ENCODE measurements around the gene PMAIP1. TPM values are rescaled to one million over a fixed set of nuclear protein-coding genes. Genes with fewer than 3 reads are reported as not detected.

PMAIP1 gene
- total RNA-seq, 1 donor from 2014 or later, result 12.6 TPM

- Mint-ChIP-seq H3K4me1 (ENCODE audit: low read depth, unreplicated experiment) (peaks cover 6% of the 10 kb centered on the region), H3K27ac (ENCODE audit: unreplicated experiment) (no peak overlapping the region), H3K4me3 (ENCODE audit: unreplicated experiment) (no peak overlapping the region), H3K27me3 (ENCODE audit: unreplicated experiment) (peaks cover 6% of the 10 kb centered on the region), H3K36me3 (ENCODE audit: unreplicated experiment) (no peaks in the 10 kb centered on the region), H3K9me3 (ENCODE audit: unreplicated experiment) (peaks cover 2% of the 10 kb centered on the region)
- TF ChIP-seq CTCF (IDR thresholded peaks at IDR 0.05; ENCODE audit: partially characterized antibody, unreplicated experiment), result no peak
- DNase-seq, result no peak
These were observed 3.3 kb downstream of the PMAIP1 start for GRCh38 chr18:59902993-59903610.

- Mint-ChIP-seq H3K4me3 (ENCODE audit: unreplicated experiment) (no peak overlapping the region), H3K4me1 (ENCODE audit: low read depth, unreplicated experiment) (peaks cover 6% of the 10 kb centered on the region), H3K9me3 (ENCODE audit: unreplicated experiment) (peaks cover 2% of the 10 kb centered on the region), H3K36me3 (ENCODE audit: unreplicated experiment) (no peaks in the 10 kb centered on the region), H3K27me3 (ENCODE audit: unreplicated experiment) (peaks cover 5% of the 10 kb centered on the region), H3K27ac (ENCODE audit: unreplicated experiment) (no peak overlapping the region)
- no peak for TF ChIP-seq CTCF (IDR thresholded peaks at IDR 0.05; ENCODE audit: partially characterized antibody, unreplicated experiment)
- no peak for DNase-seq
These were observed 4.3 kb downstream of the PMAIP1 start for GRCh38 chr18:59904011-59904601.

- DNase-seq, result no peak
- no peak for TF ChIP-seq CTCF (IDR thresholded peaks at IDR 0.05; ENCODE audit: partially characterized antibody, unreplicated experiment)
- H3K4me1 Mint-ChIP-seq (ENCODE audit: low read depth, unreplicated experiment), result peaks cover 5% of the 10 kb centered on the region
- no peaks in the 10 kb centered on the region for H3K9me3 Mint-ChIP-seq (ENCODE audit: unreplicated experiment)
- no peak overlapping the region for H3K27ac Mint-ChIP-seq (ENCODE audit: unreplicated experiment)
- H3K4me3 Mint-ChIP-seq (ENCODE audit: unreplicated experiment), result no peak overlapping the region
- no peaks in the 10 kb centered on the region for H3K27me3 Mint-ChIP-seq (ENCODE audit: unreplicated experiment)
- no peaks in the 10 kb centered on the region for H3K36me3 Mint-ChIP-seq (ENCODE audit: unreplicated experiment)
These were observed 5.9 kb downstream of the PMAIP1 start for GRCh38 chr18:59905686-59906091.

GRCh38 chr18:59906203-59906602 is 6.4 kb downstream of the PMAIP1 start:
- Mint-ChIP-seq H3K27me3 (ENCODE audit: unreplicated experiment) (no peaks in the 10 kb centered on the region), H3K9me3 (ENCODE audit: unreplicated experiment) (no peaks in the 10 kb centered on the region), H3K4me1 (ENCODE audit: low read depth, unreplicated experiment) (peaks cover 5% of the 10 kb centered on the region), H3K36me3 (ENCODE audit: unreplicated experiment) (no peaks in the 10 kb centered on the region), H3K27ac (ENCODE audit: unreplicated experiment) (no peak overlapping the region), H3K4me3 (ENCODE audit: unreplicated experiment) (no peak overlapping the region)
- no peak for DNase-seq
- no peak for TF ChIP-seq CTCF (IDR thresholded peaks at IDR 0.05; ENCODE audit: partially characterized antibody, unreplicated experiment)

GRCh38 chr18:59907172-59907571 is 7.4 kb downstream of the PMAIP1 start:
- no peaks in the 10 kb centered on the region for H3K36me3 Mint-ChIP-seq (ENCODE audit: unreplicated experiment)
- H3K4me3 Mint-ChIP-seq (ENCODE audit: unreplicated experiment), result no peak overlapping the region
- no peaks in the 10 kb centered on the region for H3K27me3 Mint-ChIP-seq (ENCODE audit: unreplicated experiment)
- H3K9me3 Mint-ChIP-seq (ENCODE audit: unreplicated experiment), result no peaks in the 10 kb centered on the region
- H3K4me1 Mint-ChIP-seq (ENCODE audit: low read depth, unreplicated experiment), result peaks cover 7% of the 10 kb centered on the region
- no peak for TF ChIP-seq CTCF (IDR thresholded peaks at IDR 0.05; ENCODE audit: partially characterized antibody, unreplicated experiment)
- no peak for DNase-seq
- H3K27ac Mint-ChIP-seq (ENCODE audit: unreplicated experiment), result no peak overlapping the region
